Stimulated activated CD4-positive, alpha-beta T cell treated with anti-CD3 and anti-CD28 coated beads, Interleukin-2, amount 100 ng/mL, for 24 hours (primary cell): ENCODE measurements around the gene SUFU.
A peak's percentile ranks its signal among the peaks of the same experiment; 100 is the strongest.

Experiments used
- DNase-seq, 2 donors: peaks; one replicate each; pipeline ENCODE4 v3.0.0-alpha.2; 2020

The SUFU gene

GRCh38 chr10:102675666-102676533, 172.1 kb downstream of the SUFU start:
- DNase-seq = no peak

- DNase-seq = no peak
Measured at GRCh38 chr10:102676534-102677315, 173.0 kb downstream of the SUFU start.

GRCh38 chr10:102677331-102678067, 173.7 kb downstream of the SUFU start:
- no peak for DNase-seq

- no peak for DNase-seq
Measured at GRCh38 chr10:102678068-102678400, 174.3 kb downstream of the SUFU start.

GRCh38 chr10:102678842-102679289, 175.1 kb downstream of the SUFU start:
- peak in 1 of 2 donors; percentile 31 for DNase-seq

GRCh38 chr10:102679596-102679995, 175.8 kb downstream of the SUFU start:
- no peak for DNase-seq

GRCh38 chr10:102681696-102682095, 177.9 kb downstream of the SUFU start:
- DNase-seq = no peak

GRCh38 chr10:102682416-102682815, 178.6 kb downstream of the SUFU start:
- DNase-seq = no peak

- no peak for DNase-seq
Measured at GRCh38 chr10:102682981-102683380, 179.2 kb downstream of the SUFU start.
